ENCODE measurements around the gene FSTL4. TPM values are rescaled to one million over a fixed set of nuclear protein-coding genes. Genes with fewer than 3 reads are reported as not detected.

Gene FSTL4
- total RNA-seq, 4 donors from 2014 or later, result 5.1 to 8.3 (median 6.0) TPM

DNA sequence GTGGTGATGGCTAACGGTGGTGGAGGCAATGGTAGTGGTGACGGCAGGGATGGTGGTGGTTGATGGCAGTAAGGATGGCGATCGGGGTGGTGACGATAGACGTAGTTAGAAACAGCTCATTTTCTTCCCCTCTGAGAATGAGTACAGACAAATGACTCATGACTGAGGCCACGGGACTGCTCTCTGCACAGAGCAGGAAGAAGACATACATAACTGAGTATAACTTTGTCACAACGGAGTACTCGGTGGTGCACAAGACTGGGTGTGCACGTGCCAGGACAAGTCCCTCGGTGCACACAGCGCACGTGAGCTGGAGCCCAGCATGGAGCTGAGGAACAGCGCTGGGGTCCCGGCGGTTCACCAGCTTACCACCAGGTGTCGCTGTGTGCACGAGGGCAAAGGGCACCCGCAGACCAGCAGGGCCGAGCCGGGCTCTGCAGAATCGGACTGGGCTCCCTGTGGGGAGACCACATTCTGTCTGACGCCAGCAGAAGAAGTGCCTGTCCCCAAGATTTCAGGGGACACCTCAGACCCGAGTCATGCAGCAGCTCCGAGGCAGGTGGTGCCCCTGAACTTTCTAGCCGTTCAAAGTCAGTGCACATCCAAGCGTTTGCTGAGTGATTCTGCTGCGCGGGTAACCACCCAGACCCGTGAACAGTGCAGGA is 188.6 kb downstream of the FSTL4 start:
- intact Hi-C loops (cut with DNase I; ENCODE audit: low total_unique reads), result loop anchor here (10.0 kb wide), 1 partner anchor 451 kb away; no protein-coding TSS in a partner anchor
- WGBS, 2 donors, result 19 to 26% methylated on average over 24 to 30 of the region's 30 CpGs
- no peak for TF ChIP-seq CTCF (IDR thresholded peaks at IDR 0.05)
- TF ChIP-seq POLR2A (IDR thresholded peaks at IDR 0.05), result no peak
- H3K4me3 ChIP-seq (ENCODE audit: low read depth, poor library complexity, severe bottlenecking), result no peak overlapping the region
- DNase-seq (ENCODE audit: low spot score in 2 of 2), result peak; percentile 31 to 90

DNA sequence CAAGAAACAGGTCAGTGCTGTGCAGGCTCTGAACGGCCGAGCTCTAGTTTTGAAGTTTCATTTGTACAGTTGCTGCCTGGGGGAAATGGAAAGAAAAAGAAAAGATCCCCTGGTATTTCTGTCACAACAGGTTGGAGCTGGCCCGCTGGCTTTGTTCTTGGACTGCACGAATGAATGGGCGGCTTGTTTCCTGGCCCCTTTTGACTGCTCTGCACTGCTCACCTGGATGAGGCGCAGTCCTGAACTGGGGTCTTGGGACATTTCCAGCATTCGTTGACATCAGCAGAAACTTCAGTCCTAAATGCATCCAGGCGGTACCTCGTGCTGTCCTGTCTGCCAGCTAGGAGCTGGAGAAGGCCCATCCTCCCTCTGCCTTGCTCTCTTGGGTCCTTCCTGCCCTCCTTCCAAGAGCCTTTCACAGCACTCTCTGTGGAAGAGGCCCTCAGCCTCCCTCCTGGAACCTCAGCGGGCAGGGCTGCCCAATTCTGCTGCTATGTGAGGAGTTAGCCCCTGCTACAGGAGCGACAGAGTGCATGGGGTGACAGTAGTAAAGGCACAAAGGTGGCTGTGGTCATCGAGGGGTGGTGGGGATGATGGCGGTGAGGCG is 189.2 kb downstream of the FSTL4 start:
- DNase-seq (ENCODE audit: low spot score in 2 of 2), result peak in 1 of 2 donors; percentile 70
- 71 to 73% methylated on average over 14 of the region's 14 CpGs for WGBS, 2 donors
- no peak for TF ChIP-seq POLR2A (IDR thresholded peaks at IDR 0.05)
- no peak for TF ChIP-seq CTCF (IDR thresholded peaks at IDR 0.05)
- H3K4me3 ChIP-seq (ENCODE audit: low read depth, poor library complexity, severe bottlenecking), result no peak overlapping the region
- intact Hi-C loops (cut with DNase I; ENCODE audit: low total_unique reads), result loop anchor here (10.0 kb wide), 1 partner anchor 452 kb away; no protein-coding TSS in a partner anchor

- no peak for TF ChIP-seq CTCF (IDR thresholded peaks at IDR 0.05)
- no peak for TF ChIP-seq POLR2A (IDR thresholded peaks at IDR 0.05)
- H3K4me3 ChIP-seq (ENCODE audit: low read depth, poor library complexity, severe bottlenecking), result no peak overlapping the region
- peak in 1 of 2 donors; percentile 28 for DNase-seq (ENCODE audit: low spot score in 2 of 2)
- 75 to 81% methylated on average over 5 of the region's 5 CpGs for WGBS, 2 donors
- intact Hi-C loops (cut with DNase I; ENCODE audit: low total_unique reads), result loop anchor here (10.0 kb wide), 1 partner anchor 453 kb away; no protein-coding TSS in a partner anchor
Observed at GRCh38 chr5:133421806-133422205, 190.5 kb downstream of the FSTL4 start.

DNA sequence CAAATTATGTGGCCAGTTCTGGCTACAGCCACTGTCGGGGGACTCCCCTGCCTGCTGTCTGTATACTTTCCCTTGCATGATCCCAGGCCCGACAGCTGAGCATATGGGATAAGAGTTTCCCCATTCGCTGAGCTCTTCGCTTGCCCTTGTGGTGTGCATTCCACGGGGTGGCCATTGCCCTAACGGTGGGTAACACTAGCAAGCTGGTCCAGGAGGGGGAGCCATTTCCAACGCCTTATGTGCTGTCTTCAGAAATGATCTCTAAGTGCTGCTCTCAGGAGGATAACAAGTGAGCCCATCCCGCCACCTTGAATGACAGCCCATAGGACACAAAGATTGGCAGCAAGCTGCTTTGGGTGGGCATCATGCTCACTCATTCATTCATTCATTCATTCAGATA is 190.9 kb downstream of the FSTL4 start:
- WGBS, 2 donors, result 74 to 85% methylated on average over 6 to 8 of the region's 8 CpGs
- intact Hi-C loops (cut with DNase I; ENCODE audit: low total_unique reads), result loop anchor here (10.0 kb wide), 1 partner anchor 453 kb away; no protein-coding TSS in a partner anchor
- DNase-seq (ENCODE audit: low spot score in 2 of 2), result peak in 1 of 2 donors; percentile 42
- H3K4me3 ChIP-seq (ENCODE audit: low read depth, poor library complexity, severe bottlenecking), result no peak overlapping the region
- TF ChIP-seq POLR2A (IDR thresholded peaks at IDR 0.05) (no peak), CTCF (IDR thresholded peaks at IDR 0.05) (no peak)

- 89 to 92% methylated on average over 5 of the region's 5 CpGs for WGBS, 2 donors
- DNase-seq (ENCODE audit: low spot score in 2 of 2), result peak in 1 of 2 donors; percentile 72
- no peak overlapping the region for H3K4me3 ChIP-seq (ENCODE audit: low read depth, poor library complexity, severe bottlenecking)
- TF ChIP-seq CTCF (IDR thresholded peaks at IDR 0.05) (no peak), POLR2A (IDR thresholded peaks at IDR 0.05) (no peak)
- intact Hi-C loops (cut with DNase I; ENCODE audit: low total_unique reads), result loop anchor here (10.0 kb wide), 1 partner anchor 454 kb away; no protein-coding TSS in a partner anchor
Observed at GRCh38 chr5:133420440-133421301, 191.7 kb downstream of the FSTL4 start.

Data from lower leg skin (tissue), 4 donors.